GM12878 (cell line): ENCODE results near the gene ISL2. TPM values are rescaled to one million over a fixed set of nuclear protein-coding genes. Genes with fewer than 3 reads are reported as not detected.
A peak's percentile ranks its signal among the peaks of the same experiment; 100 is the strongest.

Experiments used
- ATAC-seq: fragments of 200-7000 bp; cut with Tn5 transposase; 3 replicates; pipeline ENCODE4 v1.9.1; 2020; ENCODE audit warnings: mild to moderate bottlenecking, moderate library complexity
- BruUV-seq: library from RNA; stranded (reverse); fragments of 400-500 nt; replicated peaks from 2 replicates; lab custom pipeline; 2021; lab: Mats Ljungman, UMichigan
- CTCF ChIA-PET: fragments of 300-600 bp; sonication (Branson Sonifier 250); formaldehyde crosslinking; extraction: SDS; loops from one replicate; lab custom pipeline; 2021; ENCODE audit warnings: inconsistent platforms; lab: Yijun Ruan, JAX
- POLR2A ChIA-PET: fragments of 350-600 bp; formaldehyde crosslinking; extraction: SDS; loops from one replicate; lab custom pipeline; 2021; ENCODE audit warnings: inconsistent platforms; lab: Charles Lee
- RAD21 ChIA-PET: fragments of 300-600 bp; sonication (Branson Sonifier 250); formaldehyde crosslinking; loops from one replicate; lab custom pipeline; 2023; ENCODE audit warnings: antibody characterized with exemption; ENCODE audit not compliant: unreplicated experiment; lab: Charles Lee
- SMC1A ChIA-PET: fragments of 300-600 bp; sonication (Branson Sonifier 250); formaldehyde crosslinking; loops from one replicate; lab custom pipeline; 2023; ENCODE audit not compliant: unreplicated experiment, uncharacterized antibody; lab: Charles Lee
- DNase-seq: peaks from one replicate; pipeline ENCODE4 v3.0.0-alpha.2; 2011; ENCODE audit warnings: low read depth, low spot score
- FAIRE-seq: peaks from 3 replicates; lab custom pipeline; 2011; peaks lifted over from hg19 to GRCh38; lab: Jason Lieb, UNC
- H2AFZ ChIP-seq: 2 replicates; pipeline ENCODE4 v1.6.0; 2011; ENCODE audit warnings: low read depth, low read length, control low read depth; ENCODE audit not compliant: control insufficient read depth
- H3K27ac ChIP-seq: 2 replicates; pipeline ENCODE4 v1.5.1; 2011; ENCODE audit warnings: control low read depth; ENCODE audit not compliant: control insufficient read depth, insufficient read depth
- H3K27me3 ChIP-seq, 2 experiments: replicated peaks in 1 of 2; 2 replicates each; pipeline versions ENCODE4 v1.6.0 to v1.6.1; 2011; ENCODE audit warnings: low read length in 1 of 2; ENCODE audit not compliant: control insufficient read depth in 2 of 2, insufficient read depth in 2 of 2
- H3K36me3 ChIP-seq, 2 experiments: 2 replicates each; pipeline ENCODE4 v1.5.1; 2011; ENCODE audit warnings: low read length in 1 of 2; ENCODE audit not compliant: control insufficient read depth in 2 of 2, insufficient read depth in 2 of 2
- H3K4me1 ChIP-seq: 2 replicates; pipeline ENCODE4 v1.6.1; 2011; ENCODE audit warnings: mild to moderate bottlenecking, low read length, moderate library complexity, mixed read lengths; ENCODE audit not compliant: control insufficient read depth, insufficient read depth
- H3K4me2 ChIP-seq: 2 replicates; pipeline ENCODE4 v1.6.0; 2011; ENCODE audit warnings: control low read depth; ENCODE audit not compliant: control insufficient read depth, insufficient read depth
- H3K4me3 ChIP-seq: fragments of 200-600 bp; sonication (generic); 2 replicates; pipeline ENCODE4 v1.5.1; 2016
- H3K79me2 ChIP-seq: 2 replicates; pipeline ENCODE4 v1.6.0; 2011; ENCODE audit warnings: low read length; ENCODE audit not compliant: control insufficient read depth, insufficient read depth
- H3K9ac ChIP-seq: 2 replicates; pipeline ENCODE4 v1.8.0; 2011; ENCODE audit warnings: low read length, control low read depth, mixed read lengths; ENCODE audit not compliant: control insufficient read depth, insufficient read depth
- H3K9me3 ChIP-seq: replicated peaks from 3 replicates; pipeline ENCODE4 v1.5.1; 2011; ENCODE audit warnings: mild to moderate bottlenecking, low read length; ENCODE audit not compliant: control insufficient read depth, insufficient read depth
- H4K20me1 ChIP-seq: 2 replicates; pipeline ENCODE4 v1.6.0; 2011; ENCODE audit not compliant: control insufficient read depth, insufficient read depth
- CHD2 ChIP-seq: IDR thresholded peaks from 2 replicates; pipeline ENCODE4 v1.6.1; 2011; ENCODE audit warnings: low read depth, low read length, improper control_type of control experiment, borderline replicate concordance
- CTCF ChIP-seq, 3 experiments: IDR thresholded peaks in 2 of 3; conservative IDR thresholded peaks in 1 of 3; 2 replicates each; pipeline ENCODE4 v1.5.1; 2011; ENCODE audit warnings: low read depth in 3 of 3, low read length in 3 of 3, mild to moderate bottlenecking in 3 of 3, control low read depth in 2 of 3, moderate library complexity in 2 of 3, inconsistent platforms in 1 of 3, mixed read lengths in 1 of 3; ENCODE audit not compliant: control insufficient read depth in 2 of 3, insufficient read depth in 1 of 3; ENCODE audit errors: extremely low read depth in 1 of 3
- GATAD2B ChIP-seq: fragments of 450-650 bp; conservative IDR thresholded peaks from 2 replicates; pipeline ENCODE4 v1.6.1; 2017; ENCODE audit warnings: low read depth, mild to moderate bottlenecking, moderate library complexity
- MTA2 ChIP-seq: fragments of 450-650 bp; IDR thresholded peaks from 2 replicates; pipeline ENCODE4 v1.6.1; 2016; ENCODE audit warnings: low read depth, mild to moderate bottlenecking, moderate library complexity
- RAD21 ChIP-seq: IDR thresholded peaks from 2 replicates; pipeline ENCODE4 v1.6.1; 2011; ENCODE audit warnings: mild to moderate bottlenecking, low read depth, low read length, moderate library complexity; ENCODE audit not compliant: insufficient read depth
- REST ChIP-seq: IDR thresholded peaks from 2 replicates; pipeline ENCODE4 v1.6.1; 2012; ENCODE audit warnings: mild to moderate bottlenecking, low read depth, low read length
- WGBS: methylation state at CpG from one replicate; pipeline ENCODE4 v1.1.6; 2016; ENCODE audit warnings: low lambda C conversion rate; ENCODE audit not compliant: insufficient replicate concordance, insufficient coverage; ENCODE audit errors: missing lambda C conversion rate; 5-methylcytosine and 5-hydroxymethylcytosine counted together
- in situ Hi-C: fragments of 300-500 bp; cut with MboI; formaldehyde crosslinking; loops from 9 replicates; pipeline ENCODE4 v1.14.3; 2018; ENCODE audit warnings: mixed read lengths
- intact Hi-C: fragments of 100-400 bp; cut with micrococcal nuclease; formaldehyde crosslinking; loops from one replicate; pipeline ENCODE4 v1.14.2; 2022; ENCODE audit not compliant: unreplicated experiment
- polyA plus RNA-seq, 11 experiments: library from polyadenylated mRNA; depleted of rRNA in 4 of 11; unstranded in 6 of 11; stranded (reverse) in 5 of 11; fragments of >200 nt; fragmentation: Nextera tagmentation in 4 of 11; fragmentation: Illumina TruSeq in 1 of 11; extraction: Ambion mirVana in 4 of 11; extraction: Trizol in 1 of 11; gene quantifications; 1 replicate in 1 of 11; 2 replicates in 10 of 11; pipeline versions ENCODE4 v1.2.1 to v1.2.3, GENCODE V29; 2011 to 2016; ENCODE audit warnings: inconsistent platforms in 2 of 11, missing spikeins in 2 of 11, low read depth in 1 of 11
- total RNA-seq, 4 experiments: library from RNA; depleted of rRNA in 3 of 4; stranded (reverse); fragments of >200 nt in 3 of 4; fragmentation: Illumina TruSeq in 1 of 4; extraction: Trizol in 1 of 4; gene quantifications; 2 replicates each; pipeline versions ENCODE4 v1.2.1 to v1.2.3, GENCODE V29; 2013 to 2021

The ISL2 gene
- total and polyA plus RNA-seq, 10 of the 15 experiments (the other 5 are each of a cell fraction or from before 2014, with no cell fraction given) = 0.05 to 0.26 (median 0.08) TPM; not detected in 7

- SMC1A ChIA-PET = interaction anchor here (1.1 to 1.5 kb wide), 2 partner anchors 139 to 145 kb away, joined by 3 to 4 read pairs; no protein-coding TSS in a partner anchor
- intact Hi-C loops = loop anchor here (5.0 kb wide), 1 partner anchor 93 kb away; no protein-coding TSS in a partner anchor
- Histone ChIP-seq H3K4me3 (no peak overlapping the region), H3K4me1 (no peaks in the 10 kb centered on the region; the same call in 1 of the 2 replicates), H3K79me2 (no peaks in the 10 kb centered on the region), H3K27ac (no peak overlapping the region), H3K9me3 (no peaks in the 10 kb centered on the region), H3K9ac (no peak overlapping the region), H2AFZ (no peak overlapping the region), H4K20me1 (no peaks in the 10 kb centered on the region), H3K27me3 (peaks cover 0 to 5% of the 10 kb centered on the region in 2 experiments; a peak in 2 of 4 replicates), H3K36me3 (no peaks in the 10 kb centered on the region), H3K4me2 (no peak overlapping the region)
- DNase-seq = no peak
- in situ Hi-C loops = no loop called here
- POLR2A ChIA-PET = no interaction called here
- BruUV-seq = no TSS peak
- no peak for ATAC-seq
- RAD21 ChIA-PET = interaction anchor here (1.0 kb wide), 1 partner anchor 24 kb away, joined by 3 read pairs; no protein-coding TSS in a partner anchor
- FAIRE-seq = no peak
- CTCF ChIA-PET = interaction anchor here (0.9 to 1.5 kb wide), 6 partner anchors 15 to 144 kb away, joined by 3 to 7 read pairs (median 4); no protein-coding TSS in a partner anchor
- TF ChIP-seq MTA2 = no peak
- no peak for TF ChIP-seq CHD2
- TF ChIP-seq GATAD2B = no peak
- no peak for TF ChIP-seq REST
- peak; percentile 29; the same call in 1 of the 2 replicates for TF ChIP-seq RAD21
- TF ChIP-seq CTCF (IDR thresholded peaks at IDR 0.05 in 2 of 3, conservative IDR thresholded peaks at IDR 0.05 in 1 of 3; ENCODE audit: control insufficient read depth in 2 of 3, extremely low read depth in 1 of 3, insufficient read depth in 1 of 3, low read depth in 3 of 3, low read length in 3 of 3) = peak in 2 of 3 experiments; percentile 41 to 47; a peak in 3 of 6 replicates
- 65% methylated on average over 7 of the region's 7 CpGs for WGBS
Observed at GRCh38 chr15:76330080-76330680, 6.4 kb upstream of the ISL2 start.
